HG03066 (cell line): ENCODE results near the gene SKA1.

Source experiments
- ATAC-seq: cut with Tn5 transposase; IDR thresholded peaks from one replicate; pipeline ENCODE4 v1.9.1; 2021; ENCODE audit warnings: low read depth; ENCODE audit not compliant: unreplicated experiment

The SKA1 gene

GRCh38 chr18:50374753-50375391 lies at the start of gene SKA1:
Gene SKA1, plus strand, starts transcription at chr18:50375046. Its CDS starts 785 bp downstream, at chr18:50375831.
- ATAC-seq, result peak; percentile 92

- ATAC-seq, result no peak
These were observed 46.9 kb upstream of the SKA1 start for GRCh38 chr18:50327983-50328382.

- ATAC-seq, result no peak
These were observed 44.7 kb upstream of the SKA1 start for GRCh38 chr18:50330176-50330575.

- ATAC-seq, result no peak
These were observed 43.2 kb upstream of the SKA1 start for GRCh38 chr18:50331691-50332090.

- ATAC-seq, result peak; percentile 81
These were observed 40.2 kb upstream of the SKA1 start for GRCh38 chr18:50334546-50335152.

GRCh38 chr18:50338122-50338521 lies 36.7 kb upstream of the SKA1 start:
- no peak for ATAC-seq

GRCh38 chr18:50338715-50339114 lies 36.1 kb upstream of the SKA1 start:
- no peak for ATAC-seq

GRCh38 chr18:50340078-50340477 lies 34.8 kb upstream of the SKA1 start:
- ATAC-seq, result no peak

GRCh38 chr18:50341443-50341842 lies 33.4 kb upstream of the SKA1 start:
- ATAC-seq, result no peak

GRCh38 chr18:50350699-50351098 lies 24.1 kb upstream of the SKA1 start:
- ATAC-seq, result no peak

- ATAC-seq, result peak; percentile 83
These were observed 18.6 kb upstream of the SKA1 start for GRCh38 chr18:50356036-50356945.

GRCh38 chr18:50358844-50359243 lies 16.0 kb upstream of the SKA1 start:
- ATAC-seq, result no peak

GRCh38 chr18:50359806-50360205 lies 15.0 kb upstream of the SKA1 start:
- ATAC-seq, result no peak

- ATAC-seq, result no peak
These were observed 14.2 kb upstream of the SKA1 start for GRCh38 chr18:50360611-50361010.

- ATAC-seq, result no peak
These were observed 5.2 kb upstream of the SKA1 start for GRCh38 chr18:50369672-50370071.

GRCh38 chr18:50372743-50373142 lies 2.1 kb upstream of the SKA1 start:
- ATAC-seq, result no peak

GRCh38 chr18:50373561-50374219 lies 1.2 kb upstream of the SKA1 start:
- no peak for ATAC-seq

GRCh38 chr18:50374220-50374752 lies 560 bp upstream of the SKA1 start:
- no peak for ATAC-seq

GRCh38 chr18:50377061-50377798 lies 2.4 kb downstream of the SKA1 start:
- no peak for ATAC-seq

GRCh38 chr18:50388988-50389387 lies 14.1 kb downstream of the SKA1 start:
- ATAC-seq, result no peak
